BE2C (cell line): Measurements from ENCODE around the gene RPL39L.

Source experiments
- DNase-seq: peaks from one replicate; pipeline ENCODE4 v3.0.0-alpha.2; 2020
- H3K27me3 ChIP-seq: fragments of 250-450 bp; sonication (Bioruptor Pico); 2 replicates; pipeline ENCODE4 v1.5.1; 2020; ENCODE audit warnings: mild to moderate bottlenecking
- H3K36me3 ChIP-seq: fragments of 250-450 bp; sonication (Bioruptor Pico); 2 replicates; pipeline ENCODE4 v1.5.1; 2020; ENCODE audit warnings: mild to moderate bottlenecking
- H3K4me1 ChIP-seq: fragments of 250-450 bp; sonication (Bioruptor Pico); 2 replicates; pipeline ENCODE4 v1.5.1; 2020
- H3K4me3 ChIP-seq: 2 replicates; pipeline ENCODE4 v1.5.1; 2011; ENCODE audit warnings: low read depth, low read length
- H3K9me3 ChIP-seq: fragments of 250-450 bp; sonication (Bioruptor Pico); 2 replicates; pipeline ENCODE4 v1.5.1; 2020
- TF ChIP-seq, protein P1 (sequence below): IDR thresholded peaks from 2 replicates; pipeline ENCODE4 v1.5.1; 2012; ENCODE audit warnings: mild to moderate bottlenecking, low read depth, low read length

The RPL39L gene

DNA sequence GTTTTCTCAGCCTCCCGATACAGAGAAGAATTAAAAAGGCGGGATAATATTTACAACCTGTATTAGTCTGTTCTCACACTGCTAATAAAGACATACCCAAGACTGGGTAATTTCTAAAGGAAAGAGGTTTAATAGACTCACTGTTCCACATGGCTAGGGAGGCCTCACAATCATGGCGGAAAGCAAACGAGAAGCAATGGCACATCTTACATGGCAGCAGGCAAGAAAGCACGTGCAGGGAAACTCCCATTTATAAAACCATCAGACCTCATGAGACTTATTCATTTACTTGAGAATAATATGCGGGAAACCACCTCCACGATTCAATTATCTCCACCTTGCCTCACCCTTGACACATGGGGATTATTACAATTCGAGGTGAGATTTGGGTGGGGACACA is 27.5 kb upstream of the RPL39L start:
- Histone ChIP-seq H3K36me3 (no peaks in the 10 kb centered on the region), H3K4me3 (no peak overlapping the region), H3K9me3 (no peaks in the 10 kb centered on the region), H3K4me1 (no peaks in the 10 kb centered on the region), H3K27me3 (no peaks in the 10 kb centered on the region; the same call in 1 of the 2 replicates)
- TF ChIP-seq, protein P1, sequence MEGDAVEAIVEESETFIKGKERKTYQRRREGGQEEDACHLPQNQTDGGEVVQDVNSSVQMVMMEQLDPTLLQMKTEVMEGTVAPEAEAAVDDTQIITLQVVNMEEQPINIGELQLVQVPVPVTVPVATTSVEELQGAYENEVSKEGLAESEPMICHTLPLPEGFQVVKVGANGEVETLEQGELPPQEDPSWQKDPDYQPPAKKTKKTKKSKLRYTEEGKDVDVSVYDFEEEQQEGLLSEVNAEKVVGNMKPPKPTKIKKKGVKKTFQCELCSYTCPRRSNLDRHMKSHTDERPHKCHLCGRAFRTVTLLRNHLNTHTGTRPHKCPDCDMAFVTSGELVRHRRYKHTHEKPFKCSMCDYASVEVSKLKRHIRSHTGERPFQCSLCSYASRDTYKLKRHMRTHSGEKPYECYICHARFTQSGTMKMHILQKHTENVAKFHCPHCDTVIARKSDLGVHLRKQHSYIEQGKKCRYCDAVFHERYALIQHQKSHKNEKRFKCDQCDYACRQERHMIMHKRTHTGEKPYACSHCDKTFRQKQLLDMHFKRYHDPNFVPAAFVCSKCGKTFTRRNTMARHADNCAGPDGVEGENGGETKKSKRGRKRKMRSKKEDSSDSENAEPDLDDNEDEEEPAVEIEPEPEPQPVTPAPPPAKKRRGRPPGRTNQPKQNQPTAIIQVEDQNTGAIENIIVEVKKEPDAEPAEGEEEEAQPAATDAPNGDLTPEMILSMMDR = no peak
- no peak for DNase-seq

DNA sequence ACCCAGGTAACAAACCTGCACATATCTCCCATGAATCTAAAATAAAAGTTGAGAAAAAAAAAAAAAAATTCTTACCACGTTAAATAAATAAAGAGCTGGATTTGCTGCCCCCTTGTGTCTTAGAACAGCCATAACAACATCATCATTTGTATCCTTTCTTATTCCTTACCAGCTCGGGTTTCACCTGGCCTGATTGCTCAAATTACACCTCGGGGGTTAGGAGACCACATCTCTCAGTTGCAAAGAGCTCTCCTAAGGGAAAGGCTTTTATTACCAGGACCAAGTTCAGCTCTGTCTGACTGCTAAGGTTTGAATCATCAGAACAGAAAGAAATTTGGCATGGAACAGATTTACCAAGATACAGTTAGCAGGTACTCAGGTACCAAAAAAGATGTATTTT is 25.8 kb upstream of the RPL39L start:
- Histone ChIP-seq H3K4me3 (no peak overlapping the region), H3K36me3 (no peaks in the 10 kb centered on the region), H3K9me3 (no peaks in the 10 kb centered on the region), H3K4me1 (no peaks in the 10 kb centered on the region), H3K27me3 (no peaks in the 10 kb centered on the region)
- TF ChIP-seq, protein P1 = peak; percentile 71
- DNase-seq = peak; percentile 27

DNA sequence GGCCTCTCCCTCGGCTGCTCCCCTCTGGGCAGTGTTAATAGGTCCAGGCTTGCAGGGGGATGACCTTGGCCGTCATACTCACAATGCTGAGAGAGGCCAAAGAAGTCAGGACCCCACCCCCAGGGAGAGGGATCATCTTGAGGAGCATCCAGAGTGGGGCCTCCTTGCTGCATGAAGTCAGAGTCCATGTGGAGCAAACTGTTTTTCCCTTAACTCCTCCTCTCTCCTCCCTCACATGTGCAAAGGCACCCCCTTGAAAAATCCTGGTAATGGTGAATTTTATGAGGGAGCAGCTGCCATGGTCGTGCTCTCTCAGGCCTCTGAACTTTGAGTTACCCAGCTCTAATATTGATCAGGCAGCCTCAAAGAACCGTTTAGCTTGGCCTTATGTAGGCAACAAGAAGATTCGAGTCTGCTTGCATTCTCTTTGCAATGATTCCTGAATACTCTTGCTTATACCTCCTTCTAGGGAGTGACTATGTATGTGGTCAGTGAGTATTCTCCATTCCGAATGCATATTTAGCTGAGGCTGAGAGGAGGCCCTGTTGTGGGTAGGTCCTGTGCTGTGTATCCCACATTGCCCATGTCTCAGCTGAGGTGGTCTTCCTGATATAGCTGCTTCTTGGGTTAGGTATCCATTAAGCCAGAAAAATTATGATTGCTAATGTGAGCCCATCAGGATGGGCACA is 23.1 kb upstream of the RPL39L start:
- Histone ChIP-seq H3K4me1 (no peaks in the 10 kb centered on the region), H3K36me3 (no peaks in the 10 kb centered on the region)
- TF ChIP-seq, protein P1 = no peak

DNA sequence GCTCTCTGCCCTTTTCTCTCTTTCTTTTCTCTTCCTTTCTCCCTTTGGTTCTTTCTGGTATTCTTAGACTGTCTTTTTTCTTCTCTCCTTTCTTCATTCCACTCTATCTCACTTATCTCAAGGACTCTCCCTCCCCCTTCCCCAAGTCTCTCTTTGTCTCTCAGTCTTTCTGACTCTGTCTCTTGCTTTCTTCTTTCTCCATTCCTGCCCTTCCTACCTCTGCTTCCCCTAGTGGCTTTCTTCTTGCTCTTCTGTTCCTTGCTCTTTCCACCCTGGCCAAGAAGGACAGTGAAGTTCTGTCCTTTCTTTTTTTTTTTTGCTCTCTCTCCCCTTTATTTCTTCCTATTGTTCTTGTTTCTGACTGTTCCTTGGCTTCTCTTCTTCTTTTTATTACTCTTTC is 22.3 kb upstream of the RPL39L start:
- H3K27me3 ChIP-seq = 0 out of 2 replicates have a peak, but pooled peaks cover 2% of the 10 kb centered on the region
- no peaks in the 10 kb centered on the region for H3K4me1 ChIP-seq
- no peaks in the 10 kb centered on the region for H3K36me3 ChIP-seq
- TF ChIP-seq, protein P1 = no peak
- no peak for DNase-seq
- H3K4me3 ChIP-seq = no peak overlapping the region
- H3K9me3 ChIP-seq = no peaks in the 10 kb centered on the region; the same call in 1 of the 2 replicates

More for the DNA sequence above, 23.1 kb upstream of the RPL39L start:
- Histone ChIP-seq H3K4me3 (no peak overlapping the region), H3K9me3 (no peaks in the 10 kb centered on the region; the same call in 1 of the 2 replicates), H3K27me3 (0 out of 2 replicates have a peak, but pooled peaks cover 2% of the 10 kb centered on the region)
- no peak for DNase-seq

DNA sequence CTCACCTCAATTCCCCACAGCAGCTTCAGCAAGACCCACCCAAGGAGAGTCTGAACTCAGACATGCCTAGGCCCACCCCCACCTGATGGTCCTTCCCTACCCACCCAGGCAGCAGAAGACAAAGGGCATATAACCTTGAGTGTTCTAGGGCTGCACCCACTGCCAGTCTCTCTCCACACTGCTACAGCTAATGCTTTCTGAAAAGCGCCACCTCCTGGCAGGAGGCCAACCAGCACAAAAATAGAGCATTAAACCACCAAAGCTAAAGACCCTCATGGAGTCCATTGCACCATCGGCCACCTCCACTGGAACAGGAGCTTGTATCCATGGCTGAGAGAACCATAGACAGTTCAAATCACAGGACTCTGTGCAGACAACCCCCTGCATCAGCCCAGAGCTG is 11.3 kb upstream of the RPL39L start:
- Histone ChIP-seq H3K27me3 (no peaks in the 10 kb centered on the region), H3K4me3 (no peak overlapping the region), H3K36me3 (no peaks in the 10 kb centered on the region), H3K4me1 (no peaks in the 10 kb centered on the region), H3K9me3 (no peaks in the 10 kb centered on the region)
- peak; percentile 67 for DNase-seq
- TF ChIP-seq, protein P1 = peak; percentile 44

DNA sequence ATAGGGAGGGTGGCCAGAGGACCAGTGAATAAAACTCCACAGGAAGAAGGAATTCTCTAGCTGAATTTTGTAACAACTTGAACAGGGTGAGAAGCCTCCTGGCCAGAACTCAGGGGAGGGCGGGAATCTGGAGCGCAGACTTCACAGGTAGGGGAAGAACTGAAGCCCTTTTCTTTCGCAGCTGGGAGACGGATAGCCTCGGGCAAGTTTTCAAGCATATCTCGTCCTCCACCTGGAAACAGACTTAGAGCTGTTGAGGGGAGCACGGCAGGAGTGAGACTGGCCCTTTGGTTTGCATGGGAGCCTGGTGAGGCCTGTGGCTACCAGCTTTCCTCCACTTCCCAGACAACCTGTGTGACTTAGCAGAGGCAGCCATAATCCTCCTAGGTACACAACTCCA is 10.9 kb upstream of the RPL39L start:
- TF ChIP-seq, protein P1 = no peak
- Histone ChIP-seq H3K27me3 (no peaks in the 10 kb centered on the region), H3K4me1 (no peaks in the 10 kb centered on the region), H3K36me3 (no peaks in the 10 kb centered on the region), H3K9me3 (no peaks in the 10 kb centered on the region), H3K4me3 (no peak overlapping the region)
- no peak for DNase-seq
